ENCODE measurements around the gene COL3A1. TPM values are rescaled to one million over a fixed set of nuclear protein-coding genes. Genes with fewer than 3 reads are reported as not detected.

COL3A1 gene
- polyA plus RNA-seq, 4 donors: 2.0 to 648 (median 59.6) TPM

Other genes with a start within 250 kb of the COL3A1 start
- gene COL5A2, start 205.4 kb downstream of the COL3A1 start, polyA plus RNA-seq: 10 to 100 TPM in 2 of 4 donors, 1 to 10 TPM in 1, under 1 TPM in 1; 0.45 to 66.1 (median 7.8) TPM

Data from small intestine (tissue), 4 donors.